GM19395 (cell line): Measurements from ENCODE around the gene CLOCK.
"Not testable (repeated sequence)": the region's sequence is repeated elsewhere in the genome, so short reads cannot be mapped to it uniquely, and the experiment has no call there.

Experiments used
- ATAC-seq: cut with Tn5 transposase; IDR thresholded peaks from one replicate; pipeline ENCODE4 v1.9.1; 2021; ENCODE audit warnings: mild to moderate bottlenecking, moderate library complexity; ENCODE audit not compliant: unreplicated experiment

The CLOCK gene

GRCh38 chr4:55546756-55547465, at the start of gene CLOCK:
Gene CLOCK, minus strand, starts transcription at chr4:55546909. Its CDS starts 64,124 bp downstream, at chr4:55482785.
- peak; percentile 75 for ATAC-seq

GRCh38 chr4:55592014-55592413, 45.3 kb upstream of the CLOCK start, which contains the start of gene PDCL2:
Gene PDCL2, minus strand, starts transcription at chr4:55592245. Its CDS starts 136 bp downstream, at chr4:55592109.
- ATAC-seq, result no peak

GRCh38 chr4:55588160-55588559, 41.5 kb upstream of the CLOCK start:
- ATAC-seq, result no peak

- ATAC-seq, result not testable (repeated sequence)
These were observed 36.1 kb upstream of the CLOCK start for GRCh38 chr4:55582773-55583172.

- no peak for ATAC-seq
These were observed 31.8 kb upstream of the CLOCK start for GRCh38 chr4:55578341-55579010.

- ATAC-seq, result no peak
These were observed 28.8 kb upstream of the CLOCK start for GRCh38 chr4:55575513-55575912.

- no peak for ATAC-seq
These were observed 27.5 kb upstream of the CLOCK start for GRCh38 chr4:55574252-55574651.

GRCh38 chr4:55571806-55572205, 25.1 kb upstream of the CLOCK start:
- ATAC-seq, result no peak

- no peak for ATAC-seq
These were observed 22.3 kb upstream of the CLOCK start for GRCh38 chr4:55568905-55569504.

- ATAC-seq, result peak; percentile 100
These were observed 15.2 kb upstream of the CLOCK start for GRCh38 chr4:55561889-55562288.

- ATAC-seq, result no peak
These were observed 13.4 kb upstream of the CLOCK start for GRCh38 chr4:55560096-55560495.

- ATAC-seq, result no peak
These were observed 7.8 kb upstream of the CLOCK start for GRCh38 chr4:55554453-55555030.

- ATAC-seq, result no peak
These were observed 6.9 kb upstream of the CLOCK start for GRCh38 chr4:55553441-55554201.

GRCh38 chr4:55551964-55552363, 5.3 kb upstream of the CLOCK start:
- not testable (repeated sequence) for ATAC-seq

GRCh38 chr4:55549888-55550287, 3.2 kb upstream of the CLOCK start:
- no peak for ATAC-seq

- ATAC-seq, result no peak
These were observed 1.2 kb upstream of the CLOCK start for GRCh38 chr4:55547918-55548317.

GRCh38 chr4:55547466-55547770, 709 bp upstream of the CLOCK start:
- ATAC-seq, result no peak

GRCh38 chr4:55546506-55546755, 278 bp downstream of the CLOCK start:
- peak; percentile 50 for ATAC-seq

GRCh38 chr4:55545641-55546505, 836 bp downstream of the CLOCK start:
- peak; percentile 49 for ATAC-seq

GRCh38 chr4:55545151-55545550, 1.6 kb downstream of the CLOCK start:
- ATAC-seq, result no peak
